Keratinocyte (primary cell): Measurements from ENCODE around the gene KIF16B.

ENCODE experiments used
- CTCF ChIP-seq, 3 experiments: IDR thresholded peaks in 1 of 3; conservative IDR thresholded peaks in 1 of 3; optimal IDR thresholded peaks in 1 of 3; 2 replicates in 2 of 3; 3 replicates in 1 of 3; pipeline versions ENCODE3 to v1.5.1; 2011; ENCODE audit warnings: low read length in 3 of 3, mild to moderate bottlenecking in 3 of 3, moderate library complexity in 2 of 3, control low read depth in 1 of 3, inconsistent platforms in 1 of 3; ENCODE audit not compliant: insufficient read depth in 2 of 3; ENCODE audit errors: extremely low read depth in 1 of 3
- EZH2 ChIP-seq: IDR thresholded peaks from one replicate; pipeline ENCODE4 v1.6.1; 2012; ENCODE audit warnings: inconsistent platforms, mild to moderate bottlenecking, low read length, moderate library complexity

- TF ChIP-seq CTCF (optimal IDR thresholded peaks at IDR 0.05 in 1 of 3, IDR thresholded peaks at IDR 0.05 in 1 of 3, conservative IDR thresholded peaks at IDR 0.05 in 1 of 3; ENCODE audit: extremely low read depth in 1 of 3, insufficient read depth in 2 of 3, low read length in 3 of 3) (no peak), EZH2 (no peak)
Observed at GRCh38 chr20:16369441-16369840, 203.8 kb downstream of the KIF16B start.
